GM12878 (cell line): ENCODE data around the gene OR52K2. TPM values are rescaled to one million over a fixed set of nuclear protein-coding genes. Genes with fewer than 3 reads are reported as not detected.

Source experiments
- ATAC-seq: fragments of 200-7000 bp; cut with Tn5 transposase; 3 replicates; pipeline ENCODE4 v1.9.1; 2020; ENCODE audit warnings: mild to moderate bottlenecking, moderate library complexity
- BruUV-seq: library from RNA; stranded (reverse); fragments of 400-500 nt; replicated peaks from 2 replicates; lab custom pipeline; 2021; lab: Mats Ljungman, UMichigan
- CTCF ChIA-PET: fragments of 300-600 bp; sonication (Branson Sonifier 250); formaldehyde crosslinking; extraction: SDS; loops from one replicate; lab custom pipeline; 2021; ENCODE audit warnings: inconsistent platforms; lab: Yijun Ruan, JAX
- POLR2A ChIA-PET: fragments of 350-600 bp; formaldehyde crosslinking; extraction: SDS; loops from one replicate; lab custom pipeline; 2021; ENCODE audit warnings: inconsistent platforms; lab: Charles Lee
- RAD21 ChIA-PET: fragments of 300-600 bp; sonication (Branson Sonifier 250); formaldehyde crosslinking; loops from one replicate; lab custom pipeline; 2023; ENCODE audit warnings: antibody characterized with exemption; ENCODE audit not compliant: unreplicated experiment; lab: Charles Lee
- SMC1A ChIA-PET: fragments of 300-600 bp; sonication (Branson Sonifier 250); formaldehyde crosslinking; loops from one replicate; lab custom pipeline; 2023; ENCODE audit not compliant: unreplicated experiment, uncharacterized antibody; lab: Charles Lee
- DNase-seq: peaks from one replicate; pipeline ENCODE4 v3.0.0-alpha.2; 2011; ENCODE audit warnings: low read depth, low spot score
- FAIRE-seq: peaks from 3 replicates; lab custom pipeline; 2011; peaks lifted over from hg19 to GRCh38; lab: Jason Lieb, UNC
- H2AFZ ChIP-seq: 2 replicates; pipeline ENCODE4 v1.6.0; 2011; ENCODE audit warnings: low read depth, low read length, control low read depth; ENCODE audit not compliant: control insufficient read depth
- H3K27ac ChIP-seq: 2 replicates; pipeline ENCODE4 v1.5.1; 2011; ENCODE audit warnings: control low read depth; ENCODE audit not compliant: control insufficient read depth, insufficient read depth
- H3K27me3 ChIP-seq, 2 experiments: replicated peaks in 1 of 2; 2 replicates each; pipeline versions ENCODE4 v1.6.0 to v1.6.1; 2011; ENCODE audit warnings: low read length in 1 of 2; ENCODE audit not compliant: control insufficient read depth in 2 of 2, insufficient read depth in 2 of 2
- H3K36me3 ChIP-seq, 2 experiments: 2 replicates each; pipeline ENCODE4 v1.5.1; 2011; ENCODE audit warnings: low read length in 1 of 2; ENCODE audit not compliant: control insufficient read depth in 2 of 2, insufficient read depth in 2 of 2
- H3K4me1 ChIP-seq: 2 replicates; pipeline ENCODE4 v1.6.1; 2011; ENCODE audit warnings: mild to moderate bottlenecking, low read length, moderate library complexity, mixed read lengths; ENCODE audit not compliant: control insufficient read depth, insufficient read depth
- H3K4me2 ChIP-seq: 2 replicates; pipeline ENCODE4 v1.6.0; 2011; ENCODE audit warnings: control low read depth; ENCODE audit not compliant: control insufficient read depth, insufficient read depth
- H3K4me3 ChIP-seq: fragments of 200-600 bp; sonication (generic); 2 replicates; pipeline ENCODE4 v1.5.1; 2016
- H3K79me2 ChIP-seq: 2 replicates; pipeline ENCODE4 v1.6.0; 2011; ENCODE audit warnings: low read length; ENCODE audit not compliant: control insufficient read depth, insufficient read depth
- H3K9ac ChIP-seq: 2 replicates; pipeline ENCODE4 v1.8.0; 2011; ENCODE audit warnings: low read length, control low read depth, mixed read lengths; ENCODE audit not compliant: control insufficient read depth, insufficient read depth
- H3K9me3 ChIP-seq: replicated peaks from 3 replicates; pipeline ENCODE4 v1.5.1; 2011; ENCODE audit warnings: mild to moderate bottlenecking, low read length; ENCODE audit not compliant: control insufficient read depth, insufficient read depth
- H4K20me1 ChIP-seq: 2 replicates; pipeline ENCODE4 v1.6.0; 2011; ENCODE audit not compliant: control insufficient read depth, insufficient read depth
- CEBPB ChIP-seq, 2 experiments: fragments of 150-350 bp in 1 of 2; IDR thresholded peaks; 2 replicates each; pipeline ENCODE4 v1.6.1; 2012 to 2014; ENCODE audit warnings: low read depth in 2 of 2, low read length in 2 of 2, borderline replicate concordance in 1 of 2, inconsistent platforms in 1 of 2
- CHD2 ChIP-seq: IDR thresholded peaks from 2 replicates; pipeline ENCODE4 v1.6.1; 2011; ENCODE audit warnings: low read depth, low read length, improper control_type of control experiment, borderline replicate concordance
- CREM ChIP-seq: IDR thresholded peaks from 2 replicates; pipeline ENCODE4 v1.6.1; 2014; ENCODE audit warnings: antibody characterized with exemption, low read depth
- EED ChIP-seq: sonication (generic); IDR thresholded peaks from 2 replicates; pipeline ENCODE4 v1.6.1; 2016; ENCODE audit warnings: antibody characterized with exemption, low read depth
- ESRRA ChIP-seq: IDR thresholded peaks from 2 replicates; pipeline ENCODE4 v1.6.1; 2012; ENCODE audit warnings: mild to moderate bottlenecking, low read length, improper control_type of control experiment
- HCFC1 ChIP-seq: fragments of 150-350 bp; IDR thresholded peaks from 2 replicates; pipeline ENCODE4 v1.6.1; 2014; ENCODE audit warnings: low read length
- HDAC6 ChIP-seq: fragments of 200-600 bp; sonication (generic); IDR thresholded peaks from one replicate; pipeline ENCODE4 v1.8.0; 2017; ENCODE audit warnings: antibody characterized with exemption; ENCODE audit not compliant: unreplicated experiment
- KLF5 ChIP-seq: fragments of 450-650 bp; IDR thresholded peaks from 2 replicates; pipeline ENCODE4 v1.6.1; 2014; ENCODE audit warnings: mild to moderate bottlenecking; ENCODE audit not compliant: partially characterized antibody
- MAX ChIP-seq: IDR thresholded peaks from 2 replicates; pipeline ENCODE4 v1.6.1; 2012; ENCODE audit warnings: low read depth, low read length, improper control_type of control experiment
- PKNOX1 ChIP-seq: fragments of 450-650 bp; IDR thresholded peaks from 2 replicates; pipeline ENCODE4 v1.6.1; 2016; ENCODE audit warnings: mild to moderate bottlenecking
- RELA ChIP-seq: fragments of 450-650 bp; IDR thresholded peaks from 2 replicates; pipeline ENCODE4 v1.8.0; 2014; ENCODE audit warnings: borderline replicate concordance; ENCODE audit not compliant: partially characterized antibody
- SREBF2 ChIP-seq: IDR thresholded peaks from 2 replicates; pipeline ENCODE4 v1.6.1; 2012; ENCODE audit warnings: mild to moderate bottlenecking, low read length
- STAT1 ChIP-seq: fragments of 450-650 bp; conservative IDR thresholded peaks from 2 replicates; pipeline ENCODE4 v1.6.1; 2014; ENCODE audit warnings: antibody characterized with exemption, mild to moderate bottlenecking
- TAF1 ChIP-seq: IDR thresholded peaks from 2 replicates; pipeline ENCODE4 v1.6.1; 2011; ENCODE audit warnings: mild to moderate bottlenecking, low read depth, low read length, borderline replicate concordance
- TCF12 ChIP-seq: IDR thresholded peaks from 2 replicates; pipeline ENCODE4 v1.6.1; 2011; ENCODE audit warnings: low read depth, mild to moderate bottlenecking, low read length
- ZNF24 ChIP-seq: fragments of 450-650 bp; IDR thresholded peaks from 2 replicates; pipeline ENCODE4 v1.6.1; 2017; ENCODE audit warnings: antibody characterized with exemption, mild to moderate bottlenecking
- WGBS: methylation state at CpG from one replicate; pipeline ENCODE4 v1.1.6; 2016; ENCODE audit warnings: low lambda C conversion rate; ENCODE audit not compliant: insufficient replicate concordance, insufficient coverage; ENCODE audit errors: missing lambda C conversion rate; 5-methylcytosine and 5-hydroxymethylcytosine counted together
- in situ Hi-C: fragments of 300-500 bp; cut with MboI; formaldehyde crosslinking; loops from 9 replicates; pipeline ENCODE4 v1.14.3; 2018; ENCODE audit warnings: mixed read lengths
- intact Hi-C: fragments of 100-400 bp; cut with micrococcal nuclease; formaldehyde crosslinking; loops from one replicate; pipeline ENCODE4 v1.14.2; 2022; ENCODE audit not compliant: unreplicated experiment
- polyA plus RNA-seq, 11 experiments: library from polyadenylated mRNA; depleted of rRNA in 4 of 11; unstranded in 6 of 11; stranded (reverse) in 5 of 11; fragments of >200 nt; fragmentation: Nextera tagmentation in 4 of 11; fragmentation: Illumina TruSeq in 1 of 11; extraction: Ambion mirVana in 4 of 11; extraction: Trizol in 1 of 11; gene quantifications; 1 replicate in 1 of 11; 2 replicates in 10 of 11; pipeline versions ENCODE4 v1.2.1 to v1.2.3, GENCODE V29; 2011 to 2016; ENCODE audit warnings: inconsistent platforms in 2 of 11, missing spikeins in 2 of 11, low read depth in 1 of 11
- total RNA-seq, 4 experiments: library from RNA; depleted of rRNA in 3 of 4; stranded (reverse); fragments of >200 nt in 3 of 4; fragmentation: Illumina TruSeq in 1 of 4; extraction: Trizol in 1 of 4; gene quantifications; 2 replicates each; pipeline versions ENCODE4 v1.2.1 to v1.2.3, GENCODE V29; 2013 to 2021
- TF ChIP-seq, protein P1 (sequence below): fragments of 450-650 bp; conservative IDR thresholded peaks from 2 replicates; pipeline ENCODE4 v1.6.1; 2017; ENCODE audit warnings: mild to moderate bottlenecking, moderate library complexity
- TF ChIP-seq, protein P2 (sequence below): IDR thresholded peaks from 2 replicates; pipeline ENCODE4 v1.6.1; 2012; ENCODE audit warnings: low read depth, low read length, improper control_type of control experiment

OR52K2 gene
- total and polyA plus RNA-seq, 10 of the 15 experiments (the other 5 are each of a cell fraction or from before 2014, with no cell fraction given): not detected

- TF ChIP-seq CEBPB (IDR thresholded peaks at IDR 0.05; ENCODE audit: borderline replicate concordance in 1 of 2, low read depth in 2 of 2, low read length in 2 of 2): no peak
These were observed 32.1 kb downstream of the OR52K2 start (continued) for GRCh38 chr11:4481240-4481582.

GRCh38 chr11:4482445-4482844 lies 33.4 kb downstream of the OR52K2 start, which contains the start of gene OR52K1:
OR52K1 (plus strand) TSS chr11:4482646; CDS start chr11:4488901, 6,255 bp downstream.
- intact Hi-C loops: no loop called here
- ChIA-PET SMC1A (interaction anchor here (0.9 kb wide), 1 partner anchor 269 kb away, joined by 4 read pairs; no protein-coding TSS in a partner anchor), CTCF (interaction anchor here (1.2 kb wide), 1 partner anchor 10 kb away, joined by 3 read pairs; no protein-coding TSS in a partner anchor)
- BruUV-seq: no TSS peak
- in situ Hi-C loops: no loop called here
- no peak for ATAC-seq
- H3K27me3 ChIP-seq: no peaks in the 10 kb centered on the region; a peak in 1 of 4 replicates
- H3K4me3 ChIP-seq: no peak within 1 kb of the TSS
- H3K4me2 ChIP-seq: no peak within 1 kb of the TSS
- TF ChIP-seq ESRRA (no peak), TAF1 (no peak), RELA (no peak), HDAC6 (no peak), KLF5 (no peak), PKNOX1 (no peak), CREM (no peak), SREBF2 (no peak), EED (no peak), STAT1 (no peak), HCFC1 (no peak), ZNF24 (no peak), MAX (no peak), CHD2 (no peak), TCF12 (no peak)
- TF ChIP-seq, protein P1, sequence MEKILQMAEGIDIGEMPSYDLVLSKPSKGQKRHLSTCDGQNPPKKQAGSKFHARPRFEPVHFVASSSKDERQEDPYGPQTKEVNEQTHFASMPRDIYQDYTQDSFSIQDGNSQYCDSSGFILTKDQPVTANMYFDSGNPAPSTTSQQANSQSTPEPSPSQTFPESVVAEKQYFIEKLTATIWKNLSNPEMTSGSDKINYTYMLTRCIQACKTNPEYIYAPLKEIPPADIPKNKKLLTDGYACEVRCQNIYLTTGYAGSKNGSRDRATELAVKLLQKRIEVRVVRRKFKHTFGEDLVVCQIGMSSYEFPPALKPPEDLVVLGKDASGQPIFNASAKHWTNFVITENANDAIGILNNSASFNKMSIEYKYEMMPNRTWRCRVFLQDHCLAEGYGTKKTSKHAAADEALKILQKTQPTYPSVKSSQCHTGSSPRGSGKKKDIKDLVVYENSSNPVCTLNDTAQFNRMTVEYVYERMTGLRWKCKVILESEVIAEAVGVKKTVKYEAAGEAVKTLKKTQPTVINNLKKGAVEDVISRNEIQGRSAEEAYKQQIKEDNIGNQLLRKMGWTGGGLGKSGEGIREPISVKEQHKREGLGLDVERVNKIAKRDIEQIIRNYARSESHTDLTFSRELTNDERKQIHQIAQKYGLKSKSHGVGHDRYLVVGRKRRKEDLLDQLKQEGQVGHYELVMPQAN: no peak
- TF ChIP-seq, protein P2, sequence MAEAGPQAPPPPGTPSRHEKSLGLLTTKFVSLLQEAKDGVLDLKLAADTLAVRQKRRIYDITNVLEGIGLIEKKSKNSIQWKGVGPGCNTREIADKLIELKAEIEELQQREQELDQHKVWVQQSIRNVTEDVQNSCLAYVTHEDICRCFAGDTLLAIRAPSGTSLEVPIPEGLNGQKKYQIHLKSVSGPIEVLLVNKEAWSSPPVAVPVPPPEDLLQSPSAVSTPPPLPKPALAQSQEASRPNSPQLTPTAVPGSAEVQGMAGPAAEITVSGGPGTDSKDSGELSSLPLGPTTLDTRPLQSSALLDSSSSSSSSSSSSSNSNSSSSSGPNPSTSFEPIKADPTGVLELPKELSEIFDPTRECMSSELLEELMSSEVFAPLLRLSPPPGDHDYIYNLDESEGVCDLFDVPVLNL: no peak
- TF ChIP-seq, all 136 proteins: peak for 0
- FAIRE-seq: no peak
- H4K20me1 ChIP-seq: no peaks in the 10 kb centered on the region
- ChIA-PET POLR2A (interaction anchor here (0.7 kb wide), 1 partner anchor 10 kb away, joined by 3 read pairs; no protein-coding TSS in a partner anchor), RAD21 (no interaction called here)
- no peaks in the 10 kb centered on the region for H3K79me2 ChIP-seq
- H2AFZ ChIP-seq: no peak within 1 kb of the TSS
- no peak for DNase-seq
- H3K36me3 ChIP-seq: no peaks in the 10 kb centered on the region
- no peak within 1 kb of the TSS for H3K27ac ChIP-seq
- H3K4me1 ChIP-seq: no peaks in the 10 kb centered on the region
- 6% methylated on average over 2 of the region's 2 CpGs for WGBS
- H3K9me3 ChIP-seq: no peaks in the 10 kb centered on the region
- H3K9ac ChIP-seq: no peak within 1 kb of the TSS
